HCT116 (cell line): Measurements from ENCODE around the gene RAB2B.

Experiments
- CTCF ChIP-seq, 3 experiments: fragments of 200-600 bp in 1 of 3; sonication (generic) in 1 of 3; IDR thresholded peaks in 2 of 3; conservative IDR thresholded peaks in 1 of 3; 2 replicates each; pipeline ENCODE4 v1.5.1; 2012 to 2017; ENCODE audit warnings: low read depth in 2 of 3, low read length in 2 of 3, antibody characterized with exemption in 1 of 3, borderline replicate concordance in 1 of 3, control low read depth in 1 of 3, mild to moderate bottlenecking in 1 of 3, mixed read lengths in 1 of 3, mixed run types in 1 of 3, moderate library complexity in 1 of 3; ENCODE audit not compliant: insufficient read depth in 1 of 3
- POLR2A ChIP-seq: IDR thresholded peaks from 2 replicates; pipeline ENCODE4 v1.7.0; 2011; ENCODE audit warnings: borderline replicate concordance; ENCODE audit not compliant: insufficient read depth, insufficient read length; ENCODE audit errors: extremely low read depth
- POLR2AphosphoS5 ChIP-seq: IDR thresholded peaks from 2 replicates; pipeline ENCODE4 v1.6.1; 2011; ENCODE audit warnings: mild to moderate bottlenecking, low read depth, low read length, moderate library complexity
- RAD21 ChIP-seq: IDR thresholded peaks from 2 replicates; pipeline ENCODE4 v1.6.1; 2012; ENCODE audit warnings: low read depth, mild to moderate bottlenecking
- TCF7L2 ChIP-seq: IDR thresholded peaks from 2 replicates; pipeline ENCODE4 v1.7.0; 2011; ENCODE audit warnings: borderline replicate concordance, inconsistent platforms; ENCODE audit not compliant: insufficient read depth, insufficient read length; ENCODE audit errors: extremely low read depth

GRCh38 chr14:21506557-21506956 is 29.8 kb upstream of the RAB2B start:
- TF ChIP-seq POLR2AphosphoS5 = no peak
- no peak for TF ChIP-seq TCF7L2
- TF ChIP-seq CTCF (IDR thresholded peaks at IDR 0.05 in 2 of 3, conservative IDR thresholded peaks at IDR 0.05 in 1 of 3; ENCODE audit: borderline replicate concordance in 1 of 3, insufficient read depth in 1 of 3, low read depth in 2 of 3, low read length in 2 of 3) = no peak
- TF ChIP-seq POLR2A = no peak
- no peak for TF ChIP-seq RAD21
